Measurements from ENCODE around the gene AP4M1. TPM values are rescaled to one million over a fixed set of nuclear protein-coding genes. Genes with fewer than 3 reads are reported as not detected.
A peak's percentile ranks its signal among the peaks of the same experiment; 100 is the strongest.

AP4M1 gene
- total and polyA plus RNA-seq, 9 donors, result 10.9 to 20.3 (median 14.2) TPM

DNA sequence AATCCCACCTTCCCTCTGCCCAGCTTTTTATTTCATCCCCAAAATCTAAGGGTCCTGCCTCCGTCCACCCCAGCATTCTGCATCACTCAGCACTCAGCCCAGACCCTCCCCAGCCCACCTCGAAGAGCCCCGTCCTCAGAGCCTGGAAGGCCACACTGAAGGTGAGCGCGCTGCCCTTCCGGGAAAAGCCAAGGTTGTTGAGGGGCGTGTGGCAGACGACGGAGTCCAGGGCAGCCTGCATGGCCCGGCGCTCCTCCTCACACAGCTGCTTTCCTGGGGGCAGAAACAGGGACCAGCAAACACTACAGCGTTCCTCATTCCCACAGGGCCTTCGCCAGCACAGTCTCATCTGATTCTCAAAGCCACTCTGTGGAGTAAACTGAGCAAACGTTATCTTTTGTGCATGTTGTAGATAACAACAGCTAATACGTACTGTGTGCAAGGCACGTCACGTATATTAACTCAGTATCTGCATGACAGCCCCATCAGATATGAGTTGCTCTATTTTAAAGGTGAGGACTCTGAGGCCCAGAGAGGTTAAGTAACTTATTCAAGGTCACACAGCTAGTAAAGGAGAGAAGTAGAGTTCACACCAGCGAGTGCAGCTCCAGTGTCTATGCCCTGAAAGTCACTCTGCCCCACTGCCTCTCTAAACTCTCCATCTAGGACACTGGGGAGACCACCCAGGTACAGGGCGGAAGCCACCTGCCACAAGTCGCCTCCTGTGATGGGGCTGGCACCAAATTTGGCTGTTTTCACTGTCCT lies 54.3 kb downstream of the AP4M1 start:
- H3K27ac ChIP-seq, result no peak overlapping the region
- H3K27me3 ChIP-seq, result no peaks in the 10 kb centered on the region
- 68 to 71% (median 70%) methylated on average over 20 of the region's 20 CpGs for WGBS, 3 donors
- H3K4me1 ChIP-seq (ENCODE audit: insufficient read depth), result peaks cover 3% of the 10 kb centered on the region
- no peaks in the 10 kb centered on the region for H3K9me3 ChIP-seq
- intact Hi-C loops (cut with DNase I), result no loop called here
- no peak for DNase-seq
- H3K4me3 ChIP-seq, result no peak overlapping the region
- no peaks in the 10 kb centered on the region for H3K36me3 ChIP-seq
- TF ChIP-seq EP300 (IDR thresholded peaks at IDR 0.05) (no peak), POLR2A (IDR thresholded peaks at IDR 0.05) (no peak)
- TF ChIP-seq, protein P1, sequence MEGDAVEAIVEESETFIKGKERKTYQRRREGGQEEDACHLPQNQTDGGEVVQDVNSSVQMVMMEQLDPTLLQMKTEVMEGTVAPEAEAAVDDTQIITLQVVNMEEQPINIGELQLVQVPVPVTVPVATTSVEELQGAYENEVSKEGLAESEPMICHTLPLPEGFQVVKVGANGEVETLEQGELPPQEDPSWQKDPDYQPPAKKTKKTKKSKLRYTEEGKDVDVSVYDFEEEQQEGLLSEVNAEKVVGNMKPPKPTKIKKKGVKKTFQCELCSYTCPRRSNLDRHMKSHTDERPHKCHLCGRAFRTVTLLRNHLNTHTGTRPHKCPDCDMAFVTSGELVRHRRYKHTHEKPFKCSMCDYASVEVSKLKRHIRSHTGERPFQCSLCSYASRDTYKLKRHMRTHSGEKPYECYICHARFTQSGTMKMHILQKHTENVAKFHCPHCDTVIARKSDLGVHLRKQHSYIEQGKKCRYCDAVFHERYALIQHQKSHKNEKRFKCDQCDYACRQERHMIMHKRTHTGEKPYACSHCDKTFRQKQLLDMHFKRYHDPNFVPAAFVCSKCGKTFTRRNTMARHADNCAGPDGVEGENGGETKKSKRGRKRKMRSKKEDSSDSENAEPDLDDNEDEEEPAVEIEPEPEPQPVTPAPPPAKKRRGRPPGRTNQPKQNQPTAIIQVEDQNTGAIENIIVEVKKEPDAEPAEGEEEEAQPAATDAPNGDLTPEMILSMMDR (IDR thresholded peaks at IDR 0.05), result no peak

DNA sequence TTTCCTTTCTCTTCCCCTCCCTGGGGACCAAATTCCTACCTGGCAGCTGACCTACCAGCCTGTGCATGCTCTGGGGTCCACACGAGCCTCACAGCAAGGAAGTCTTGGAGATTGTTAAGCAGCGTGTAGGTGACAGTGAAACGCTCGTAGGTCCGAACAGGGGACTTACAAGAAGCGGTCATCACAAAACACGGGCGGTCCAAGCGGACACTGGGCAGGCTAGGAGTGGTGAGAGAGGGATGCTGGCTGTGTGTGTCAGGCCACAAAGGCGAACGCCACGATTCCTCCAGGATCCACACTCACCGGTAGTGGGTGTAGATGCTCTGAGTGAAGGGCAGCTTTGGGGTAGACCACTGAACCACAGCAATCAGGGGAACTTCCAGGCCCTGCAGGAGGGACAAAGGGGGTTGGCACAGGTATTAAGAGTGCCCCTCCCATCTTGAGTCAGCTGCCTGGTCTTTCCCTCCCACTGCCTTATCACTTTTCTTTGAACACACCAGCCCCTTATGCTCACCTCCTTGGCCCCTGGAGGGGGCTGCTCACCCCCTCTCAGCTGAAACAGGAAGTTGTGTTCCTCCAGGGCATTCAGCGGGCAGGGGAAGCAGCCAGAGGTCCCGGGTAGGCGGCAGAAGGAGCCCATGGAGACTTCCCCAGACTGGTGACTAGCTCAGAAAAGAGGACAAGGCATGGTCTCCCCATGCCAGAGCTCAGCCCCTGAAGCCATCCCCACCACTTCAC lies 55.1 kb downstream of the AP4M1 start:
- 71 to 82% (median 75%) methylated on average over 16 of the region's 16 CpGs for WGBS, 3 donors
- intact Hi-C loops (cut with DNase I), result no loop called here
- peaks cover 3% of the 10 kb centered on the region for H3K4me1 ChIP-seq (ENCODE audit: insufficient read depth)
- TF ChIP-seq EP300 (IDR thresholded peaks at IDR 0.05) (no peak), POLR2A (IDR thresholded peaks at IDR 0.05) (no peak)
- TF ChIP-seq, protein P1 (IDR thresholded peaks at IDR 0.05), result no peak
- no peak overlapping the region for H3K27ac ChIP-seq
- H3K4me3 ChIP-seq, result no peak overlapping the region
- H3K36me3 ChIP-seq, result no peaks in the 10 kb centered on the region
- no peaks in the 10 kb centered on the region for H3K9me3 ChIP-seq
- no peak for DNase-seq
- H3K27me3 ChIP-seq, result no peaks in the 10 kb centered on the region

DNA sequence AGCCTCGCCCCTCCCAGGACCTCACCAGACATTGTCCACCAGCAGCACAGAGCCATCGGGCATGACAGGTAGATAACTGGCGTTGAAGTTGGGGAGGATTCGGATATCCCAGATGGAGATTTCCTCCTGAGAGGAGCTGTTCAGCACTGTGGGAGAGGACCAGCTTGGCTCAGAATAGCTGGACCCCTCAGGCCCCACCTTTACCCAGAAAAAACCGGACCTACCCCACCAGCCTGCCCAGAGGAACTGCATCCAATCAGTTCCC lies 55.6 kb downstream of the AP4M1 start:
- H3K27ac ChIP-seq, result no peak overlapping the region
- 62 to 69% (median 65%) methylated on average over 5 of the region's 5 CpGs for WGBS, 3 donors
- no peaks in the 10 kb centered on the region for H3K9me3 ChIP-seq
- no peaks in the 10 kb centered on the region for H3K36me3 ChIP-seq
- intact Hi-C loops (cut with DNase I), result no loop called here
- peaks cover 3% of the 10 kb centered on the region for H3K4me1 ChIP-seq (ENCODE audit: insufficient read depth)
- H3K27me3 ChIP-seq, result no peaks in the 10 kb centered on the region
- no peak overlapping the region for H3K4me3 ChIP-seq
- no peak for DNase-seq
- TF ChIP-seq, protein P1 (IDR thresholded peaks at IDR 0.05), result no peak
- TF ChIP-seq EP300 (IDR thresholded peaks at IDR 0.05) (no peak), POLR2A (IDR thresholded peaks at IDR 0.05) (no peak)

DNA sequence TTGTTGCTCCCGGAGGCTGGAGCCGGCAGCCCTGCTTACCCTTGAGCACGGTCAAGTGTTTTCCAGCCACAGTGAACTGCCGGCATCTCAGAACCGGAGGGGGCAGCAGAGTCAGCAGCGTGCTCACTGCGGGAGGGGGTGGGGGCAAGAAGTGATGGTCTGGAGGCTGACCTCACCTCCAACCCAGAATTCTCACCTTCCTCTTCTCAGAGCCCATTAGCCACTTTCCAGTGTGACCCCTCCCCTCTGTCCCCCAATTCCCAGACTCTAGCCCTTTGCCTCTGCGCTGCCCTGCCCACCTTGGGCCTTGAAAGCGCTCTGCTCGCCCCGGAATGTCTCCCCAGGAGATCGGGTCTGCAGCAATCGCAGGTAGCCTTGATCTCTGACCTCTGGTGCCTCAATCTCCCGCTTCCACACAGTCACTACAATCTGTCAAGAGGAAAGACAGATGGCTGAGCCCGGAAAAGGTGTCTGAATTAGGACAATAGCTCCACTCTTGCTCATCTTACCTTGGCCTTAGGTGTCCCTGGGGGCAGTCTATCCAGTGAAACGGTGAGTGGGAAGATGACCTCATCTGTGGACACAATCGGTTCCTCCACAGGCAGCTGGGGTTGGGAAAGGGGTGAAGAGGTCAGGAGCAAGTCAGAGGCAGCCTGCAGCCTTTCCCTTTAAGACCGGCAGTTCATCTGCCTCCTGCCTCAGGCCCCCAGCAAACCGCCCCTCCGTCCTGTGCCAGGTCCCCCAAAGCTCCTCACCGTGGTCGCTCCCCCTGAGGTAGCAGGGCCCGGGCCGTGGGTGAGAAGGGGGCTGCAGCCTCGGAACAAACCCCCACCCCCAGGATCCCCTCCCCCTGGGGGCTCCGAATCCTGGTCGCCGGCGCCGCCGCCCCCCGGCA lies 56.1 kb downstream of the AP4M1 start:
- no peaks in the 10 kb centered on the region for H3K36me3 ChIP-seq
- intact Hi-C loops (cut with DNase I), result no loop called here
- peak overlapping the region; percentile 85 for H3K4me3 ChIP-seq
- WGBS, 3 donors, result 10 to 21% (median 14%) methylated on average over 25 to 32 of the region's 32 CpGs
- H3K9me3 ChIP-seq, result no peaks in the 10 kb centered on the region
- H3K27ac ChIP-seq, result peak overlapping the region; percentile 2 to 75
- no peaks in the 10 kb centered on the region for H3K27me3 ChIP-seq
- H3K4me1 ChIP-seq (ENCODE audit: insufficient read depth), result peaks cover 3% of the 10 kb centered on the region
- peak in 2 of 5 donors; percentile 41 to 68 for DNase-seq
- no peak for TF ChIP-seq EP300 (IDR thresholded peaks at IDR 0.05)
- TF ChIP-seq POLR2A (IDR thresholded peaks at IDR 0.05), result no peak
- TF ChIP-seq, protein P1 (IDR thresholded peaks at IDR 0.05), result no peak

Measured in ovary (tissue), 9 donors.